GM21786 (cell line): ENCODE data around the gene HSPBP1.
"Not testable (repeated sequence)": the region's sequence is repeated elsewhere in the genome, so short reads cannot be mapped to it uniquely, and the experiment has no call there.

Experiments
- ATAC-seq: cut with Tn5 transposase; IDR thresholded peaks from one replicate; pipeline ENCODE4 v1.9.1; 2021; ENCODE audit not compliant: unreplicated experiment

The HSPBP1 gene

GRCh38 chr19:55239004-55239403, 40.9 kb downstream of the HSPBP1 start:
- no peak for ATAC-seq

- no peak for ATAC-seq
Observed at GRCh38 chr19:55238030-55238429, 41.9 kb downstream of the HSPBP1 start.

GRCh38 chr19:55232986-55233385, 46.9 kb downstream of the HSPBP1 start:
- no peak for ATAC-seq

GRCh38 chr19:55232286-55232602, 47.7 kb downstream of the HSPBP1 start:
- ATAC-seq = no peak

GRCh38 chr19:55231391-55232285, 48.3 kb downstream of the HSPBP1 start:
- no peak for ATAC-seq

- no peak for ATAC-seq
Observed at GRCh38 chr19:55230780-55231179, 49.1 kb downstream of the HSPBP1 start.

GRCh38 chr19:55230329-55230728, 49.6 kb downstream of the HSPBP1 start:
- no peak for ATAC-seq

GRCh38 chr19:55229789-55230182, 50.1 kb downstream of the HSPBP1 start:
- ATAC-seq = no peak

- no peak for ATAC-seq
Observed at GRCh38 chr19:55229145-55229788, 50.6 kb downstream of the HSPBP1 start.

- no peak for ATAC-seq
Observed at GRCh38 chr19:55228403-55229031, 51.4 kb downstream of the HSPBP1 start, which contains the start of gene TMEM86B. Gene TMEM86B, minus strand, starts transcription at chr19:55228763. Its CDS starts 22 bp downstream, at chr19:55228741.

GRCh38 chr19:55228015-55228391, 51.9 kb downstream of the HSPBP1 start:
- ATAC-seq = no peak

GRCh38 chr19:55227241-55228014, 52.5 kb downstream of the HSPBP1 start:
- no peak for ATAC-seq

- ATAC-seq = no peak
Observed at GRCh38 chr19:55226788-55227187, 53.1 kb downstream of the HSPBP1 start.

- no peak for ATAC-seq
Observed at GRCh38 chr19:55226273-55226672, 53.6 kb downstream of the HSPBP1 start.

GRCh38 chr19:55225415-55225958, 54.4 kb downstream of the HSPBP1 start:
- no peak for ATAC-seq

GRCh38 chr19:55224679-55225414, 55.1 kb downstream of the HSPBP1 start:
- ATAC-seq = not testable (repeated sequence)

GRCh38 chr19:55224038-55224665, 55.8 kb downstream of the HSPBP1 start:
- no peak for ATAC-seq

- no peak for ATAC-seq
Observed at GRCh38 chr19:55223291-55224037, 56.4 kb downstream of the HSPBP1 start.

- ATAC-seq = no peak
Observed at GRCh38 chr19:55220525-55220924, 59.4 kb downstream of the HSPBP1 start.
